Stomach (tissue), 4 donors: ENCODE results near the gene IGSF3.
"Not testable (repeated sequence)": the region's sequence is repeated elsewhere in the genome, so short reads cannot be mapped to it uniquely, and the experiment has no call there.

ENCODE experiments used
- CTCF ChIP-seq, 7 experiments: fragments of 450-650 bp in 4 of 7; fragments of 200-600 bp in 3 of 7; sonication (generic) in 3 of 7; IDR thresholded peaks; one replicate each; pipeline ENCODE4 v1.5.1; 2016 to 2019; ENCODE audit warnings: antibody characterized with exemption in 7 of 7, control low read depth in 2 of 7, mild to moderate bottlenecking in 1 of 7
- POLR2A ChIP-seq, 4 donors: fragments of 450-650 bp; IDR thresholded peaks; one replicate each; pipeline ENCODE4 v1.6.1; 2016; ENCODE audit warnings: antibody characterized with exemption in 4 of 4, control low read depth in 2 of 4, mild to moderate bottlenecking in 1 of 4, moderate library complexity in 1 of 4

- not testable (repeated sequence) for TF ChIP-seq CTCF, POLR2A (IDR thresholded peaks at IDR 0.05)
These were observed 29.9 kb downstream of the IGSF3 start for GRCh38 chr1:116637583-116637982.
